ENCODE data around the gene SUGP2. TPM values are rescaled to one million over a fixed set of nuclear protein-coding genes. Genes with fewer than 3 reads are reported as not detected.
A peak's percentile ranks its signal among the peaks of the same experiment; 100 is the strongest.

SUGP2 gene
- polyA plus RNA-seq, 3 donors, result 7.6 to 143 (median 8.2) TPM

- no peaks in the 10 kb centered on the region for H3K9me3 Mint-ChIP-seq
- Histone ChIP-seq H3K27me3 (ENCODE audit: control insufficient read depth in 2 of 2, insufficient read depth in 2 of 2, low read length in 2 of 2) (no peaks in the 10 kb centered on the region), H3K4me2 (replicated peaks; ENCODE audit: extremely low read depth, low read length, poor library complexity, severe bottlenecking) (no peak overlapping the region), H3K79me2 (ENCODE audit: insufficient read depth, low read length) (no peaks in the 10 kb centered on the region), H3K9me3 (replicated peaks in 1 of 2; ENCODE audit: control insufficient read depth in 1 of 2, insufficient read depth in 1 of 2, low read length in 2 of 2) (no peaks in the 10 kb centered on the region), H4K20me1 (ENCODE audit: insufficient read depth, low read length) (no peaks in the 10 kb centered on the region), H3K4me3 (replicated peaks in 1 of 3; ENCODE audit: low read depth in 2 of 3, low read length in 3 of 3) (no peak overlapping the region), H3K4me1 (ENCODE audit: control insufficient read depth in 1 of 2, insufficient read depth in 2 of 2, low read length in 2 of 2) (no peaks in the 10 kb centered on the region), H2AFZ (ENCODE audit: insufficient read depth, low read depth, low read length, poor library complexity, severe bottlenecking) (no peak overlapping the region), H3K27ac (ENCODE audit: low read depth in 1 of 2, low read length in 2 of 2) (no peak overlapping the region), H3K9ac (ENCODE audit: insufficient read depth, low read length, poor library complexity, severe bottlenecking) (no peak overlapping the region), H3K36me3 (replicated peaks in 1 of 2; ENCODE audit: control insufficient read depth in 1 of 2, insufficient read depth in 2 of 2, low read length in 2 of 2) (peaks cover 79 to 97% of the 10 kb centered on the region in 2 donors)
- H3K27me3 Mint-ChIP-seq (ENCODE audit: low read depth in 3 of 3), result peaks cover 0 to 2% (median 0%) of the 10 kb centered on the region in 3 donors
- no peak overlapping the region for H3K4me3 Mint-ChIP-seq
- 94% methylated on average over 7 of the region's 8 CpGs for WGBS (ENCODE audit: insufficient coverage)
- DNase-seq, result no peak
- H3K36me3 Mint-ChIP-seq, result peaks cover 83 to 99% of the 10 kb centered on the region in 2 donors
- peaks cover 3% of the 10 kb centered on the region for H3K4me1 Mint-ChIP-seq
- no peak for TF ChIP-seq CTCF (IDR thresholded peaks at IDR 0.05)
- intact Hi-C loops (cut with micrococcal nuclease), result no loop called here
- peak overlapping the region in 1 of 7 donors; percentile 43 for H3K27ac Mint-ChIP-seq
Measured at GRCh38 chr19:18998276-18998675, 35.0 kb downstream of the SUGP2 start.

GRCh38 chr19:18996796-18997394 is 36.4 kb downstream of the SUGP2 start:
- peaks cover 3% of the 10 kb centered on the region for H3K4me1 Mint-ChIP-seq
- no peak overlapping the region for H3K4me3 ChIP-seq (replicated peaks in 1 of 3; ENCODE audit: low read depth in 2 of 3, low read length in 3 of 3)
- intact Hi-C loops (cut with micrococcal nuclease), result no loop called here
- 95% methylated on average over 6 of the region's 6 CpGs for WGBS (ENCODE audit: insufficient coverage)
- no peak overlapping the region for H3K4me2 ChIP-seq (replicated peaks; ENCODE audit: extremely low read depth, low read length, poor library complexity, severe bottlenecking)
- no peaks in the 10 kb centered on the region for H4K20me1 ChIP-seq (ENCODE audit: insufficient read depth, low read length)
- TF ChIP-seq CTCF (IDR thresholded peaks at IDR 0.05), result no peak
- H3K27me3 ChIP-seq (ENCODE audit: control insufficient read depth in 2 of 2, insufficient read depth in 2 of 2, low read length in 2 of 2), result no peaks in the 10 kb centered on the region
- no peak overlapping the region for H3K9ac ChIP-seq (ENCODE audit: insufficient read depth, low read length, poor library complexity, severe bottlenecking)
- peak overlapping the region in 4 of 7 donors; percentile 27 to 75 (median 54) for H3K27ac Mint-ChIP-seq
- H3K79me2 ChIP-seq (ENCODE audit: insufficient read depth, low read length), result no peaks in the 10 kb centered on the region
- H2AFZ ChIP-seq (ENCODE audit: insufficient read depth, low read depth, low read length, poor library complexity, severe bottlenecking), result no peak overlapping the region
- no peak for DNase-seq
- H3K27ac ChIP-seq (ENCODE audit: low read depth in 1 of 2, low read length in 2 of 2), result no peak overlapping the region
- H3K9me3 Mint-ChIP-seq, result no peaks in the 10 kb centered on the region
- H3K36me3 ChIP-seq (replicated peaks in 1 of 2; ENCODE audit: control insufficient read depth in 1 of 2, insufficient read depth in 2 of 2, low read length in 2 of 2), result peaks cover 77 to 94% of the 10 kb centered on the region in 2 donors
- no peaks in the 10 kb centered on the region for H3K9me3 ChIP-seq (replicated peaks in 1 of 2; ENCODE audit: control insufficient read depth in 1 of 2, insufficient read depth in 1 of 2, low read length in 2 of 2)
- no peaks in the 10 kb centered on the region for H3K4me1 ChIP-seq (ENCODE audit: control insufficient read depth in 1 of 2, insufficient read depth in 2 of 2, low read length in 2 of 2)
- peaks cover 0 to 2% (median 0%) of the 10 kb centered on the region in 3 donors for H3K27me3 Mint-ChIP-seq (ENCODE audit: low read depth in 3 of 3)
- H3K4me3 Mint-ChIP-seq, result no peak overlapping the region
- peaks cover 79 to 98% of the 10 kb centered on the region in 2 donors for H3K36me3 Mint-ChIP-seq
